HEK293 (cell line): ENCODE data around the gene DDN.

Source experiments
- CTCF ChIA-PET: fragments of 350-600 bp; formaldehyde crosslinking; extraction: SDS; loops from one replicate; lab custom pipeline; 2021; ENCODE audit warnings: antibody characterized with exemption; lab: Yijun Ruan, JAX
- POLR2A ChIA-PET: fragments of 300-600 bp; formaldehyde crosslinking; extraction: SDS; loops from one replicate; lab custom pipeline; 2020; ENCODE audit warnings: antibody characterized with exemption, inconsistent platforms; lab: Yijun Ruan, JAX
- H3K27ac ChIP-seq: fragments of 200-500 bp; sonication (Bioruptor generic); 2 replicates; pipeline ENCODE4 v1.5.1; 2014; ENCODE audit warnings: low read depth, low read length, control low read depth, inconsistent platforms; ENCODE audit errors: extremely low read depth
- H3K36me3 ChIP-seq, 2 experiments: fragments of 200-500 bp in 1 of 2; sonication (Bioruptor generic) in 1 of 2; 1 replicate in 1 of 2; 2 replicates in 1 of 2; pipeline ENCODE4 v1.5.1; 2014 to 2017; ENCODE audit warnings: inconsistent platforms in 2 of 2, low read length in 2 of 2; ENCODE audit not compliant: control insufficient read depth in 2 of 2, insufficient read depth in 1 of 2
- H3K4me1 ChIP-seq: fragments of 200-500 bp; sonication (Bioruptor generic); 2 replicates; pipeline ENCODE4 v1.5.1; 2014; ENCODE audit warnings: mild to moderate bottlenecking, low read length, inconsistent platforms; ENCODE audit not compliant: control insufficient read depth, insufficient read depth
- H3K4me3 ChIP-seq: 2 replicates; pipeline ENCODE4 v1.5.1; 2011; ENCODE audit warnings: low read depth, mild to moderate bottlenecking, control low read depth, low read length, moderate library complexity
- H3K9me3 ChIP-seq: fragments of 200-500 bp; sonication (Bioruptor generic); 2 replicates; pipeline ENCODE4 v1.5.1; 2014; ENCODE audit warnings: low read depth, low read length, inconsistent platforms; ENCODE audit not compliant: control insufficient read depth, insufficient read depth
- CTCF ChIP-seq: fragments of 450-650 bp; formaldehyde crosslinking; IDR thresholded peaks from 2 replicates; pipeline ENCODE4 v1.5.1; 2016; ENCODE audit warnings: missing biosample characterization, missing genetic modification characterization
- FEZF1 ChIP-seq: fragments of 450-650 bp; formaldehyde crosslinking; IDR thresholded peaks from 2 replicates; pipeline ENCODE4 v1.5.1; 2016; ENCODE audit warnings: missing biosample characterization, missing genetic modification characterization
- HIC1 ChIP-seq: fragments of 450-650 bp; formaldehyde crosslinking; IDR thresholded peaks from 2 replicates; pipeline ENCODE4 v1.5.1; 2016; ENCODE audit warnings: missing biosample characterization, missing genetic modification characterization
- MEIS1 ChIP-seq: sonication (generic); formaldehyde crosslinking; IDR thresholded peaks from 2 replicates; pipeline ENCODE4 v1.8.1; 2022; ENCODE audit warnings: missing genetic modification reagents, mild to moderate bottlenecking, borderline replicate concordance
- SETDB1 ChIP-seq: IDR thresholded peaks from one replicate; pipeline ENCODE4 v1.6.1; 2017; ENCODE audit warnings: mild to moderate bottlenecking, low read length, moderate library complexity, mixed read lengths; ENCODE audit not compliant: insufficient read length
- ZIC2 ChIP-seq: fragments of 450-650 bp; formaldehyde crosslinking; IDR thresholded peaks from 2 replicates; pipeline ENCODE4 v1.5.1; 2016; ENCODE audit warnings: missing biosample characterization, missing genetic modification characterization
- ZNF155 ChIP-seq: fragments of 450-650 bp; formaldehyde crosslinking; IDR thresholded peaks from 2 replicates; pipeline ENCODE4 v1.5.1; 2016; ENCODE audit warnings: missing biosample characterization, missing genetic modification characterization
- ZNF157 ChIP-seq: fragments of 450-650 bp; formaldehyde crosslinking; IDR thresholded peaks from 2 replicates; pipeline ENCODE4 v1.5.1; 2016; ENCODE audit warnings: missing biosample characterization, missing genetic modification characterization
- ZNF324 ChIP-seq: fragments of 450-650 bp; formaldehyde crosslinking; IDR thresholded peaks from 2 replicates; pipeline ENCODE4 v1.5.1; 2016; ENCODE audit warnings: missing biosample characterization, missing genetic modification characterization
- ZNF518A ChIP-seq: fragments of 450-650 bp; formaldehyde crosslinking; conservative IDR thresholded peaks from 2 replicates; pipeline ENCODE4 v1.5.1; 2016; ENCODE audit warnings: low read depth, missing biosample characterization, missing genetic modification characterization
- ZNF571 ChIP-seq: fragments of 450-650 bp; formaldehyde crosslinking; IDR thresholded peaks from 2 replicates; pipeline ENCODE4 v1.5.0; 2017; ENCODE audit warnings: missing biosample characterization, missing genetic modification characterization
- ZNF692 ChIP-seq: fragments of 450-650 bp; formaldehyde crosslinking; IDR thresholded peaks from 2 replicates; pipeline ENCODE4 v1.5.1; 2016; ENCODE audit warnings: missing biosample characterization, missing genetic modification characterization
- ZNF747 ChIP-seq: fragments of 450-650 bp; formaldehyde crosslinking; IDR thresholded peaks from 2 replicates; pipeline ENCODE4 v1.5.1; 2016; ENCODE audit warnings: missing biosample characterization, missing genetic modification characterization
- ZNF792 ChIP-seq: fragments of 450-650 bp; formaldehyde crosslinking; IDR thresholded peaks from 2 replicates; pipeline ENCODE4 v1.5.1; 2016; ENCODE audit warnings: missing biosample characterization, missing genetic modification characterization
- ZSCAN4 ChIP-seq: fragments of 450-650 bp; formaldehyde crosslinking; IDR thresholded peaks from 2 replicates; pipeline ENCODE4 v1.5.1; 2017; ENCODE audit warnings: missing biosample characterization, missing genetic modification characterization

DDN gene

GRCh38 chr12:49040364-49040855 is 41.2 kb upstream of the DDN start:
- no peak overlapping the region for H3K4me3 ChIP-seq
- CTCF ChIA-PET: interaction anchor here (0.5 to 1.6 kb wide), 3 partner anchors 38 to 52 kb away, joined by 3 to 5 read pairs (median 4); no protein-coding TSS in a partner anchor

GRCh38 chr12:49039421-49040363 is 40.5 kb upstream of the DDN start:
- POLR2A ChIA-PET: interaction anchor here (1.4 to 1.5 kb wide), 2 partner anchors 8 to 17 kb away, joined by 4 to 6 read pairs; no protein-coding TSS in a partner anchor
- TF ChIP-seq ZNF518A (tag by site-specific recombination) (no peak), ZNF692 (no peak), MEIS1 (no peak), ZSCAN4 (tag by site-specific recombination) (no peak), ZNF747 (no peak), ZNF155 (tag by site-specific recombination) (no peak), ZNF324 (tag by site-specific recombination) (no peak), FEZF1 (no peak), ZIC2 (tag by site-specific recombination) (no peak), ZNF571 (tag by site-specific recombination) (no peak), ZNF792 (tag by site-specific recombination) (no peak)

More at GRCh38 chr12:49040364-49040855, 41.2 kb upstream of the DDN start:
- Histone ChIP-seq H3K4me1 (no peaks in the 10 kb centered on the region), H3K9me3 (no peaks in the 10 kb centered on the region), H3K36me3 (peaks cover 21 to 97% of the 10 kb centered on the region in 2 experiments), H3K27ac (no peak overlapping the region)
- POLR2A ChIA-PET: interaction anchor here (0.5 to 1.5 kb wide), 2 partner anchors 9 to 61 kb away, joined by 3 to 6 read pairs; no protein-coding TSS in a partner anchor
- TF ChIP-seq SETDB1 (no peak), CTCF (no peak), ZNF157 (no peak), HIC1 (tag by site-specific recombination) (0 out of 2 replicates have a peak, but pooled peaks have one; percentile 43)

More at GRCh38 chr12:49039421-49040363, 40.5 kb upstream of the DDN start:
- Histone ChIP-seq H3K4me1 (no peaks in the 10 kb centered on the region), H3K4me3 (no peak overlapping the region), H3K27ac (no peak overlapping the region), H3K36me3 (peaks cover 19 to 97% of the 10 kb centered on the region in 2 experiments), H3K9me3 (no peaks in the 10 kb centered on the region)
- CTCF ChIA-PET: interaction anchor here (1.6 kb wide), 1 partner anchor 43 kb away, joined by 4 read pairs; no protein-coding TSS in a partner anchor
